GM12878 (cell line): ENCODE results near the gene ATP6V0A4. TPM values are rescaled to one million over a fixed set of nuclear protein-coding genes. Genes with fewer than 3 reads are reported as not detected.

ENCODE experiments used
- ATAC-seq: fragments of 200-7000 bp; cut with Tn5 transposase; 3 replicates; pipeline ENCODE4 v1.9.1; 2020; ENCODE audit warnings: mild to moderate bottlenecking, moderate library complexity
- BruUV-seq: library from RNA; stranded (reverse); fragments of 400-500 nt; replicated peaks from 2 replicates; lab custom pipeline; 2021; lab: Mats Ljungman, UMichigan
- CTCF ChIA-PET: fragments of 300-600 bp; sonication (Branson Sonifier 250); formaldehyde crosslinking; extraction: SDS; loops from one replicate; lab custom pipeline; 2021; ENCODE audit warnings: inconsistent platforms; lab: Yijun Ruan, JAX
- POLR2A ChIA-PET: fragments of 350-600 bp; formaldehyde crosslinking; extraction: SDS; loops from one replicate; lab custom pipeline; 2021; ENCODE audit warnings: inconsistent platforms; lab: Charles Lee
- RAD21 ChIA-PET: fragments of 300-600 bp; sonication (Branson Sonifier 250); formaldehyde crosslinking; loops from one replicate; lab custom pipeline; 2023; ENCODE audit warnings: antibody characterized with exemption; ENCODE audit not compliant: unreplicated experiment; lab: Charles Lee
- SMC1A ChIA-PET: fragments of 300-600 bp; sonication (Branson Sonifier 250); formaldehyde crosslinking; loops from one replicate; lab custom pipeline; 2023; ENCODE audit not compliant: unreplicated experiment, uncharacterized antibody; lab: Charles Lee
- DNase-seq: peaks from one replicate; pipeline ENCODE4 v3.0.0-alpha.2; 2011; ENCODE audit warnings: low read depth, low spot score
- FAIRE-seq: peaks from 3 replicates; lab custom pipeline; 2011; peaks lifted over from hg19 to GRCh38; lab: Jason Lieb, UNC
- H2AFZ ChIP-seq: 2 replicates; pipeline ENCODE4 v1.6.0; 2011; ENCODE audit warnings: low read depth, low read length, control low read depth; ENCODE audit not compliant: control insufficient read depth
- H3K27ac ChIP-seq: 2 replicates; pipeline ENCODE4 v1.5.1; 2011; ENCODE audit warnings: control low read depth; ENCODE audit not compliant: control insufficient read depth, insufficient read depth
- H3K27me3 ChIP-seq, 2 experiments: replicated peaks in 1 of 2; 2 replicates each; pipeline versions ENCODE4 v1.6.0 to v1.6.1; 2011; ENCODE audit warnings: low read length in 1 of 2; ENCODE audit not compliant: control insufficient read depth in 2 of 2, insufficient read depth in 2 of 2
- H3K36me3 ChIP-seq, 2 experiments: 2 replicates each; pipeline ENCODE4 v1.5.1; 2011; ENCODE audit warnings: low read length in 1 of 2; ENCODE audit not compliant: control insufficient read depth in 2 of 2, insufficient read depth in 2 of 2
- H3K4me1 ChIP-seq: 2 replicates; pipeline ENCODE4 v1.6.1; 2011; ENCODE audit warnings: mild to moderate bottlenecking, low read length, moderate library complexity, mixed read lengths; ENCODE audit not compliant: control insufficient read depth, insufficient read depth
- H3K4me2 ChIP-seq: 2 replicates; pipeline ENCODE4 v1.6.0; 2011; ENCODE audit warnings: control low read depth; ENCODE audit not compliant: control insufficient read depth, insufficient read depth
- H3K4me3 ChIP-seq: fragments of 200-600 bp; sonication (generic); 2 replicates; pipeline ENCODE4 v1.5.1; 2016
- H3K79me2 ChIP-seq: 2 replicates; pipeline ENCODE4 v1.6.0; 2011; ENCODE audit warnings: low read length; ENCODE audit not compliant: control insufficient read depth, insufficient read depth
- H3K9ac ChIP-seq: 2 replicates; pipeline ENCODE4 v1.8.0; 2011; ENCODE audit warnings: low read length, control low read depth, mixed read lengths; ENCODE audit not compliant: control insufficient read depth, insufficient read depth
- H3K9me3 ChIP-seq: replicated peaks from 3 replicates; pipeline ENCODE4 v1.5.1; 2011; ENCODE audit warnings: mild to moderate bottlenecking, low read length; ENCODE audit not compliant: control insufficient read depth, insufficient read depth
- H4K20me1 ChIP-seq: 2 replicates; pipeline ENCODE4 v1.6.0; 2011; ENCODE audit not compliant: control insufficient read depth, insufficient read depth
- CUX1 ChIP-seq: IDR thresholded peaks from 2 replicates; pipeline ENCODE4 v1.6.1; 2012; ENCODE audit warnings: improper control_type of control experiment, low read depth, low read length; ENCODE audit not compliant: insufficient replicate concordance
- EED ChIP-seq: sonication (generic); IDR thresholded peaks from 2 replicates; pipeline ENCODE4 v1.6.1; 2016; ENCODE audit warnings: antibody characterized with exemption, low read depth
- GATAD2B ChIP-seq: fragments of 450-650 bp; conservative IDR thresholded peaks from 2 replicates; pipeline ENCODE4 v1.6.1; 2017; ENCODE audit warnings: low read depth, mild to moderate bottlenecking, moderate library complexity
- KAT2A ChIP-seq: conservative IDR thresholded peaks from 2 replicates; pipeline ENCODE4 v1.6.1; 2011; ENCODE audit warnings: low read depth, low read length; ENCODE audit not compliant: control insufficient read depth
- MLLT1 ChIP-seq: fragments of 450-650 bp; IDR thresholded peaks from 2 replicates; pipeline ENCODE4 v1.6.1; 2016; ENCODE audit warnings: mild to moderate bottlenecking
- MTA2 ChIP-seq: fragments of 450-650 bp; IDR thresholded peaks from 2 replicates; pipeline ENCODE4 v1.6.1; 2016; ENCODE audit warnings: low read depth, mild to moderate bottlenecking, moderate library complexity
- NBN ChIP-seq: fragments of 450-650 bp; IDR thresholded peaks from 2 replicates; pipeline ENCODE4 v1.6.1; 2016
- PAX5 ChIP-seq: IDR thresholded peaks from 2 replicates; pipeline ENCODE4 v1.6.1; 2011; ENCODE audit warnings: low read depth, low read length, borderline replicate concordance
- RELB ChIP-seq: fragments of 450-650 bp; IDR thresholded peaks from 2 replicates; pipeline ENCODE4 v1.6.1; 2017; ENCODE audit warnings: low read depth, mild to moderate bottlenecking, moderate library complexity
- TARDBP ChIP-seq: IDR thresholded peaks from 2 replicates; pipeline ENCODE4 v1.6.1; 2016; ENCODE audit warnings: borderline replicate concordance
- TCF3 ChIP-seq: IDR thresholded peaks from 2 replicates; pipeline ENCODE4 v1.6.1; 2012; ENCODE audit warnings: low read depth, mild to moderate bottlenecking, low read length, borderline replicate concordance; ENCODE audit not compliant: insufficient read depth
- TCF7 ChIP-seq: IDR thresholded peaks from 2 replicates; pipeline ENCODE4 v1.6.1; 2014; ENCODE audit warnings: antibody characterized with exemption, borderline replicate concordance
- USF2 ChIP-seq: IDR thresholded peaks from 2 replicates; pipeline ENCODE4 v1.6.1; 2011; ENCODE audit warnings: low read depth, low read length, improper control_type of control experiment, borderline replicate concordance
- ZNF207 ChIP-seq: fragments of 450-650 bp; IDR thresholded peaks from 2 replicates; pipeline ENCODE4 v1.6.1; 2014; ENCODE audit warnings: antibody characterized with exemption, mild to moderate bottlenecking, borderline replicate concordance
- ZSCAN29 ChIP-seq: fragments of 450-650 bp; IDR thresholded peaks from 2 replicates; pipeline ENCODE4 v1.6.1; 2017; ENCODE audit warnings: mild to moderate bottlenecking, moderate library complexity
- whole genome bisulfite sequencing: methylation state at CpG from one replicate; pipeline ENCODE4 v1.1.6; 2016; ENCODE audit warnings: low lambda C conversion rate; ENCODE audit not compliant: insufficient replicate concordance, insufficient coverage; ENCODE audit errors: missing lambda C conversion rate; 5-methylcytosine and 5-hydroxymethylcytosine counted together
- in situ Hi-C: fragments of 300-500 bp; cut with MboI; formaldehyde crosslinking; loops from 9 replicates; pipeline ENCODE4 v1.14.3; 2018; ENCODE audit warnings: mixed read lengths
- intact Hi-C: fragments of 100-400 bp; cut with micrococcal nuclease; formaldehyde crosslinking; loops from one replicate; pipeline ENCODE4 v1.14.2; 2022; ENCODE audit not compliant: unreplicated experiment
- polyA plus RNA-seq, 11 experiments: library from polyadenylated mRNA; depleted of rRNA in 4 of 11; unstranded in 6 of 11; stranded (reverse) in 5 of 11; fragments of >200 nt; fragmentation: Nextera tagmentation in 4 of 11; fragmentation: Illumina TruSeq in 1 of 11; extraction: Ambion mirVana in 4 of 11; extraction: Trizol in 1 of 11; gene quantifications; 1 replicate in 1 of 11; 2 replicates in 10 of 11; pipeline versions ENCODE4 v1.2.1 to v1.2.3, GENCODE V29; 2011 to 2016; ENCODE audit warnings: inconsistent platforms in 2 of 11, missing spikeins in 2 of 11, low read depth in 1 of 11
- total RNA-seq, 4 experiments: library from RNA; depleted of rRNA in 3 of 4; stranded (reverse); fragments of >200 nt in 3 of 4; fragmentation: Illumina TruSeq in 1 of 4; extraction: Trizol in 1 of 4; gene quantifications; 2 replicates each; pipeline versions ENCODE4 v1.2.1 to v1.2.3, GENCODE V29; 2013 to 2021

Gene ATP6V0A4
- total and polyA plus RNA-seq, 10 of the 15 experiments (the other 5 are each of a cell fraction or from before 2014, with no cell fraction given), result not detected

- ChIA-PET SMC1A (no interaction called here), CTCF (no interaction called here), POLR2A (no interaction called here), RAD21 (no interaction called here)
- Histone ChIP-seq H3K9me3 (no peaks in the 10 kb centered on the region; the same call in 2 of the 3 replicates), H4K20me1 (no peaks in the 10 kb centered on the region), H3K4me1 (no peaks in the 10 kb centered on the region), H3K27ac (no peak overlapping the region), H3K9ac (no peak overlapping the region), H3K4me3 (no peak overlapping the region), H2AFZ (no peak overlapping the region), H3K36me3 (no peaks in the 10 kb centered on the region), H3K4me2 (no peak overlapping the region), H3K79me2 (no peaks in the 10 kb centered on the region), H3K27me3 (no peaks in the 10 kb centered on the region)
- in situ Hi-C loops, result no loop called here
- 13% methylated on average over 4 of the region's 4 CpGs for WGBS
- FAIRE-seq (no peak), DNase-seq (no peak), ATAC-seq (no peak)
- intact Hi-C loops, result no loop called here
- no TSS peak for BruUV-seq
- no peak for TF ChIP-seq KAT2A
- no peak for TF ChIP-seq USF2
- no peak for TF ChIP-seq CUX1
- TF ChIP-seq EED, result no peak
- TF ChIP-seq NBN, result no peak
- no peak for TF ChIP-seq TCF3
- no peak for TF ChIP-seq ZSCAN29
- no peak for TF ChIP-seq MTA2
- TF ChIP-seq MLLT1, result no peak
- no peak for TF ChIP-seq TARDBP
- TF ChIP-seq PAX5, result no peak
- TF ChIP-seq ZNF207, result no peak
- no peak for TF ChIP-seq TCF7
- no peak for TF ChIP-seq RELB
- no peak for TF ChIP-seq GATAD2B
These were observed 11.3 kb upstream of the ATP6V0A4 start for GRCh38 chr7:138809346-138809745.
